Memory B cell (primary cell): ENCODE measurements around the gene CHD2.

Source experiments
- ATAC-seq: fragments of 150-1000 bp; cut with Tn5 transposase; 2 replicates; pipeline ENCODE4 v1.10.0; 2021; ENCODE audit warnings: low read depth, mild to moderate bottlenecking, moderate library complexity
- DNase-seq, 2 donors: peaks; one replicate each; pipeline ENCODE4 v3.0.0; 2022; ENCODE audit warnings: low spot score in 2 of 2
- H3K27ac Mint-ChIP-seq: one replicate; pipeline ENCODE4 v1.8.0; 2022; ENCODE audit warnings: mild to moderate bottlenecking, moderate library complexity, mixed read lengths
- H3K27me3 Mint-ChIP-seq: one replicate; pipeline ENCODE4 v1.8.0; 2022; ENCODE audit warnings: mixed read lengths
- H3K36me3 Mint-ChIP-seq: one replicate; pipeline ENCODE4 v1.8.0; 2022; ENCODE audit warnings: mild to moderate bottlenecking, mixed read lengths
- H3K4me1 Mint-ChIP-seq: one replicate; pipeline ENCODE4 v1.8.0; 2022; ENCODE audit warnings: mixed read lengths
- H3K4me3 Mint-ChIP-seq: one replicate; pipeline ENCODE4 v1.8.0; 2022; ENCODE audit warnings: mild to moderate bottlenecking, moderate library complexity, mixed read lengths
- H3K9me3 Mint-ChIP-seq: one replicate; pipeline ENCODE4 v1.8.0; 2022; ENCODE audit warnings: mixed read lengths

Gene CHD2

DNA sequence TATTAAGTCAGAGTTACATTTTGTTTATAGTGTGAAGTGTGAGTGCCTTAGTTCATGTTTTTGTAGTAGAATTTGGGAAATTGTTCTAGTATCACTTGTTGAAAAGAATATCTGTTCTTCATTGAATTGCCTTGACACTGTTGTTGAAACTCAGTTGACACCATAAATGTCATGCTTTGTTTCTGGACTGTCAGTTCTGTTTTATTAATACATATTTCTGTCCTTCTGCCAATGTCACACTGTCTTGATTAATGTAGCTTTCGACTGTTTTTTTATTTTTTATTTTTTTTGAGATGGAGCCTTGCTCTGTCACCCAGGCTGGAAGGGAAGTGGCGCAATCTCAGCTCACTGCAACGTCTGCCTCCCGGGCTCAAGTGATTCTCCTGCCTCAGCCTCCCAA is 59.1 kb downstream of the CHD2 start:
- Mint-ChIP-seq H3K27me3 (no peaks in the 10 kb centered on the region), H3K4me1 (peaks cover 14% of the 10 kb centered on the region), H3K4me3 (no peak overlapping the region), H3K9me3 (no peaks in the 10 kb centered on the region), H3K27ac (peak overlapping the region; percentile 28), H3K36me3 (peaks cover 46% of the 10 kb centered on the region)
- no peak for ATAC-seq
- DNase-seq, result no peak

DNA sequence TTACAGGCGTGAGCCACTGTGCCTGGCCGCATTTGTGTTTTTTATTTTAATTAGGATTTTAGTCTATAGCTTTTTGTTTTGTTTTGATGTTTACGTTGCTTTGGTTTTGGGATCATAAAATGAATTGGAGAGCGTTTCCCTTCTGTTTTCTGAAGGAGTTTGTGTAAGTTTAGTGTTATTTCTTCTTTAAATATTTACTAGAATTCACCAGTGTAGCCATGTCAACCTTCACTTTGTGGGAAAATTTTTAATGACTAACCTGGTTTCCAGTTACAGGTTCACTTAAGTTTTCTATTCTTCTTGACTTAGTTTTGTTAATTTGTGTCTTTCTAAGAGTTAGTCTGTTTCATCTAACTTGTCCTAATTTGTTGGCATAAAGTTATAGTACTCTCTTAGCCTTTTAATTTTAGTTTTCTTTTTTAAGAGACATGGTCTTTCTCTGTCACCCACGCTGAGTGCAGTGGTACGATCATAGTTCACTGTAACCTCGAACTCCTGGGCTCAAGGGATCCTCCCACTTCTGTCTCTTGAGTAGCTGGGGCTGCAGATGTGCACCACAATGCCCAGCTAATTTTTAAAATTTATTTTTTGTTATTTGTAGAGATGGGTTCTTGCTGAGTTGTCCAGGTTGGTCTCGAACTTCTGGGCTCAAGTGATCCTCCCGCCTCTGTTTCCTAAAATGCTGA is 61.0 kb downstream of the CHD2 start:
- H3K4me1 Mint-ChIP-seq, result peaks cover 14% of the 10 kb centered on the region
- H3K9me3 Mint-ChIP-seq, result no peaks in the 10 kb centered on the region
- H3K27ac Mint-ChIP-seq, result no peak overlapping the region
- DNase-seq, result no peak
- no peak for ATAC-seq
- no peak overlapping the region for H3K4me3 Mint-ChIP-seq
- H3K36me3 Mint-ChIP-seq, result peaks cover 44% of the 10 kb centered on the region
- no peaks in the 10 kb centered on the region for H3K27me3 Mint-ChIP-seq

- peaks cover 10% of the 10 kb centered on the region for H3K4me1 Mint-ChIP-seq
- peak overlapping the region; percentile 38 for H3K27ac Mint-ChIP-seq
- no peak for ATAC-seq
- H3K4me3 Mint-ChIP-seq, result no peak overlapping the region
- H3K36me3 Mint-ChIP-seq, result peaks cover 45% of the 10 kb centered on the region
- DNase-seq, result no peak
- H3K9me3 Mint-ChIP-seq, result no peaks in the 10 kb centered on the region
- no peaks in the 10 kb centered on the region for H3K27me3 Mint-ChIP-seq
Measured at GRCh38 chr15:92962914-92963313, 62.8 kb downstream of the CHD2 start.

DNA sequence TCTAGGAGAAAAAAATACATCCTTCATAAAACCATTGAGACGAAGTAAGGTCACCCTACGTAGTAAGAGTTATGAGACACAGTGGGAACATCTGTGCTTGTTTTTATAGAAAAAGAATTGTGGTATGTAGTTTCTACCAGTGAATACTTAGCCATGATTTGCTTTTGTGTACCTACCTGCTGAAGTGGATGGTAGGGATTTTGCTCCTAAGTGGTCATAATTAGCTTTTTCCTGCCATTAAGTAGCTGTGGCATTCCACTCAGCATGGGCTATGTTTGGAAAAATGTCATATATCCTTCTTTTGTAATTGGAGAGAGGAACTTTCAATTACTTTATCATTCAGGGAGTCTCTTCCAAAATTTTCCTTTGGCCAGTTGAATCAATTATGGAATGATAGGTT is 63.7 kb downstream of the CHD2 start:
- Mint-ChIP-seq H3K27me3 (no peaks in the 10 kb centered on the region), H3K4me3 (no peak overlapping the region), H3K36me3 (peaks cover 41% of the 10 kb centered on the region), H3K9me3 (no peaks in the 10 kb centered on the region), H3K4me1 (peaks cover 8% of the 10 kb centered on the region), H3K27ac (peak overlapping the region; percentile 38)
- ATAC-seq (no peak), DNase-seq (no peak)

DNA sequence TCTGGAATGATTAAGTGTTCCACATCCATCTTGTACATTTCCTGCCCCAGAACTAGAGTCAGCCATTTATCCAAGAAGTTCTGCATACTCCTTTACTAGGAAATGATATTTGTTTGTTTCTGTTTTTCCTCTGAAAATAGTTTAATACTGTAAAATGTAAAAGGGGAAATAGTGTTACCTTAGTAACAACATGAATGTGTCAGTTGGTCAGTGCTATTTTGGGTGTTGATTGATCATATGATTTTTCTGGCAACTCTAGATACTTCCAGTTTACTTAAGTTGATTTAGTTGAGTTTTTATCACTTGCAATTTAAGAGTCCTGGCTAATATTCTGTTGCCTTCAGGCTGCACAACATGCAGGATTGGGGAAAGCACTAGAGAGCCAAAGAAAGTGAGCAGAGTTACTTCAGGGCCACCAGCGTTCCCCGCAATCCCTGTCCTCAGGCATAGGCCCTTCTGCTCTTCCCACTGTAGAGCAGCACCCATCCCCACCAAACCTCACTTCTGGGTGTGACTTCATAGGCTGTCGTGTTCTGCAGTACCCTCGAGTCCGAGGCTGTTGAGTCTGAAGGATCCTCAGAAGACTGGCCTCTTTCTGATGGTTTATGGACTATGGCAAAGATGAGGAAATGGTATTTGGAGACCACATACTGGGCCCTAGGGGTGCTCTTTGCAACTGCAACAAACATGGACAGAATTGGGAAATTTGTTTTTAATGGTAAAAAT is 69.0 kb downstream of the CHD2 start:
- H3K4me1 Mint-ChIP-seq, result peaks cover 12% of the 10 kb centered on the region
- peak; percentile 31 for ATAC-seq
- peak overlapping the region; percentile 47 for H3K27ac Mint-ChIP-seq
- no peak overlapping the region for H3K4me3 Mint-ChIP-seq
- H3K27me3 Mint-ChIP-seq, result no peaks in the 10 kb centered on the region
- peaks cover 44% of the 10 kb centered on the region for H3K36me3 Mint-ChIP-seq
- H3K9me3 Mint-ChIP-seq, result no peaks in the 10 kb centered on the region
- no peak for DNase-seq

DNA sequence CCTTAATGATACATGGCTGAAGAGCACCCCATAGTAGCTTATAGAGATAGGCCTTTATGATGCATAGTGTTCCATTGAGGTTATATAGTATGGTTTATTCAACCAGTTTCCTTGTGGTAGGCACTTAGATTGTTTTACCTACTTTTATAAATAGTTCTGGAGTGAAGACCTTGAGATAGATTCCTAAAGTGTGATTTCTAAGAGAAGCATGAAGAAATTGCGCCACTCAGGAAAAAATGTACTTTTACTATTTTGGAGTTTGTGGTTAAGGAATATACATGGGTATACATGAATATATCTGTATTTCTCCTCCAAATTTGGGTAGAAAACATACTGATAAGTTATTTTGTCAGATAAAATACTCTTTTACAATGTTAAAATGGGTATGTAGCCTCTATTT is 70.5 kb downstream of the CHD2 start:
- H3K27me3 Mint-ChIP-seq, result no peaks in the 10 kb centered on the region
- H3K4me3 Mint-ChIP-seq, result no peak overlapping the region
- H3K4me1 Mint-ChIP-seq, result peaks cover 12% of the 10 kb centered on the region
- H3K36me3 Mint-ChIP-seq, result peaks cover 47% of the 10 kb centered on the region
- no peak for DNase-seq
- no peak overlapping the region for H3K27ac Mint-ChIP-seq
- H3K9me3 Mint-ChIP-seq, result no peaks in the 10 kb centered on the region
- ATAC-seq, result no peak

GRCh38 chr15:92971081-92971480 is 71.0 kb downstream of the CHD2 start:
- H3K4me3 Mint-ChIP-seq, result no peak overlapping the region
- no peaks in the 10 kb centered on the region for H3K9me3 Mint-ChIP-seq
- no peak for DNase-seq
- no peak for ATAC-seq
- H3K27ac Mint-ChIP-seq, result peak overlapping the region; percentile 56
- H3K4me1 Mint-ChIP-seq, result peaks cover 12% of the 10 kb centered on the region
- H3K27me3 Mint-ChIP-seq, result no peaks in the 10 kb centered on the region
- H3K36me3 Mint-ChIP-seq, result peaks cover 50% of the 10 kb centered on the region

- H3K9me3 Mint-ChIP-seq, result no peaks in the 10 kb centered on the region
- no peak for DNase-seq
- H3K27me3 Mint-ChIP-seq, result no peaks in the 10 kb centered on the region
- no peak for ATAC-seq
- no peak overlapping the region for H3K4me3 Mint-ChIP-seq
- peaks cover 12% of the 10 kb centered on the region for H3K4me1 Mint-ChIP-seq
- peaks cover 47% of the 10 kb centered on the region for H3K36me3 Mint-ChIP-seq
- H3K27ac Mint-ChIP-seq, result peak overlapping the region; percentile 56
Measured at GRCh38 chr15:92971713-92972112, 71.6 kb downstream of the CHD2 start.

DNA sequence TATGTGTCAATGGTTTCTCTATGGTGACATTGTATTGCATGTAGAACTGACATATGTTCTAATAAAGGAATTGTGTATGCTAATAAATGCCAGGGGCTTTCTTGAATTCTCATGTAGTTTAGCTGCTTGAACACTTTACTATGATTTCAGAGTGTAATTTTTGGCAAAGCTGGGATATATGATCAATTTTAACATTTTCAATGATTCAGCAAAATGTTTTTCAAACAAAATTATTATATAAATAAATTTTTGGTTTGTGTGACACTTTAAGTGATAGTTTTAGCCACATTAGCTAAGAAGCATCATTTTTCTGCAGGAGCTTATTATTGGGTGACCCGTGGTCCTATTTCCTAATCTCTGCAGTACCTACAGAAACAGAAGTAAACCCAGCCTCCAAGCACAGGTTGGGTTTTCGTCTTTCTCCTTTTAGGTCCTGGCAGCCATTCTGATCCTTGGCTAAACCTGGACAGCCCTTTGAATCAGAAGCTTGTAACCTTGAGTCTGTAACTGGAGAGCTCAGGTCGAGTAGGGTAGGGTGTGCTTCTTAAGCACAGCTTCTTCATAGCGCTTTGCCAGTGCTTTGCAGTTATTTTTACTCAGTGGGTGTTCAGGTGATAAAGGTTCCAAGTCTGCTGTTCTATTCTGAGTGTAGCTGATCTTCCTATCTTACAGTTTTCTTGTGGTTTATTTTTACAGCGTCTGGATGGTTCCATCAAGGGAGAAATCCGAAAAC is 74.2 kb downstream of the CHD2 start:
- no peak for ATAC-seq
- Mint-ChIP-seq H3K27ac (peak overlapping the region; percentile 42), H3K36me3 (peaks cover 39% of the 10 kb centered on the region), H3K27me3 (no peaks in the 10 kb centered on the region), H3K4me1 (peaks cover 6% of the 10 kb centered on the region), H3K9me3 (no peaks in the 10 kb centered on the region), H3K4me3 (no peak overlapping the region)
- DNase-seq, result no peak

- no peak overlapping the region for H3K4me3 Mint-ChIP-seq
- peak; percentile 32 for ATAC-seq
- H3K27me3 Mint-ChIP-seq, result no peaks in the 10 kb centered on the region
- H3K4me1 Mint-ChIP-seq, result no peaks in the 10 kb centered on the region
- no peaks in the 10 kb centered on the region for H3K9me3 Mint-ChIP-seq
- peak overlapping the region; percentile 45 for H3K27ac Mint-ChIP-seq
- peaks cover 27% of the 10 kb centered on the region for H3K36me3 Mint-ChIP-seq
- DNase-seq, result no peak
Measured at GRCh38 chr15:92979011-92979701, 79.0 kb downstream of the CHD2 start.

DNA sequence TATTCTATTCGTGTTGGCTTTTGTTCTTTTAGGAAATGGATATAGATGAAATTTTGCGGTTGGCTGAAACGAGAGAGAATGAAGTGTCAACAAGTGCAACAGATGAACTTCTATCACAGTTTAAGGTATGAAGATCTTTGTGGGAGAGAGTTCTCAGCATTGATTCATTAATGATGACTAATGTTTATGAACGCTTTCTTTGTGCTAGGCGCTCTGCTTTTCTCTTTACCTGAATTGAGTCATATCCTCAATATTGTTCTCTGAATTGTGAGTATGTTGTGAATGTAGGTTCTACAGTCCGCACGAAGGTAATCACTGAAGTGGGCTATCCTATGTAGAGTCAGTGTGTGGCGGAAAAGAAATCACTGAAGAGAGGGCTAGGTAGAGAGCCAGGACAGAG is 81.2 kb downstream of the CHD2 start:
- Mint-ChIP-seq H3K36me3 (peaks cover 26% of the 10 kb centered on the region), H3K27me3 (no peaks in the 10 kb centered on the region), H3K4me1 (no peaks in the 10 kb centered on the region), H3K4me3 (no peak overlapping the region), H3K27ac (no peak overlapping the region), H3K9me3 (no peaks in the 10 kb centered on the region)
- no peak for DNase-seq
- no peak for ATAC-seq

- DNase-seq (no peak), ATAC-seq (no peak)
- H3K27ac Mint-ChIP-seq, result peak overlapping the region; percentile 51
- no peaks in the 10 kb centered on the region for H3K27me3 Mint-ChIP-seq
- H3K4me3 Mint-ChIP-seq, result no peak overlapping the region
- no peaks in the 10 kb centered on the region for H3K4me1 Mint-ChIP-seq
- peaks cover 31% of the 10 kb centered on the region for H3K36me3 Mint-ChIP-seq
- H3K9me3 Mint-ChIP-seq, result no peaks in the 10 kb centered on the region
Measured at GRCh38 chr15:92984161-92984560, 84.0 kb downstream of the CHD2 start.

- DNase-seq (no peak), ATAC-seq (peak; percentile 32)
- H3K4me1 Mint-ChIP-seq, result peaks cover 3% of the 10 kb centered on the region
- peaks cover 42% of the 10 kb centered on the region for H3K36me3 Mint-ChIP-seq
- no peak overlapping the region for H3K4me3 Mint-ChIP-seq
- no peaks in the 10 kb centered on the region for H3K27me3 Mint-ChIP-seq
- peak overlapping the region; percentile 59 for H3K27ac Mint-ChIP-seq
- no peaks in the 10 kb centered on the region for H3K9me3 Mint-ChIP-seq
Measured at GRCh38 chr15:92989470-92989869, 89.3 kb downstream of the CHD2 start.

DNA sequence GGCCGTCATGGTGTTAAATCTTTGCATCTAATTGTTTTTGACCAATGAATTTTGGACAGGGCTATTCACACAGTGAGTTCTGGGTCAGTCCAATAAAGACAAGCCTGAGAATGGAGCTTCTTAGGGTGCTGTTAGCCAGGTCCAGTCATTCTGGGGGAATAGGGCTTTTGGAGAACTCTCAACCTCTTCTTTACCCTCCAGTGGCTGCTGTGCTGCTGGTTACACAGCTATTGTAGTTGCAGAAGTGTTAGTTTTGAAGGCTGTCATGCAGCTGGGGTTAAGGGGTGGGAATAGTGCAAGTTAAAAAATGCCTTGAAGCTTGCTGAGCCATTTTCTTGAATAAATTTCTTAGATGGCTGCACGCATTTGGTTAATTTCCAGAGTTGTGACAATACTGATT is 89.9 kb downstream of the CHD2 start:
- ATAC-seq (no peak), DNase-seq (no peak)
- peaks cover 3% of the 10 kb centered on the region for H3K4me1 Mint-ChIP-seq
- H3K27ac Mint-ChIP-seq, result peak overlapping the region; percentile 59
- H3K9me3 Mint-ChIP-seq, result no peaks in the 10 kb centered on the region
- no peak overlapping the region for H3K4me3 Mint-ChIP-seq
- H3K27me3 Mint-ChIP-seq, result no peaks in the 10 kb centered on the region
- peaks cover 45% of the 10 kb centered on the region for H3K36me3 Mint-ChIP-seq
